HG02885 (cell line): ENCODE data around the gene ARPC5.

Experiments
- ATAC-seq: cut with Tn5 transposase; IDR thresholded peaks from one replicate; pipeline ENCODE4 v1.9.1; 2021; ENCODE audit warnings: mild to moderate bottlenecking; ENCODE audit not compliant: unreplicated experiment, poor library complexity

Gene ARPC5

DNA sequence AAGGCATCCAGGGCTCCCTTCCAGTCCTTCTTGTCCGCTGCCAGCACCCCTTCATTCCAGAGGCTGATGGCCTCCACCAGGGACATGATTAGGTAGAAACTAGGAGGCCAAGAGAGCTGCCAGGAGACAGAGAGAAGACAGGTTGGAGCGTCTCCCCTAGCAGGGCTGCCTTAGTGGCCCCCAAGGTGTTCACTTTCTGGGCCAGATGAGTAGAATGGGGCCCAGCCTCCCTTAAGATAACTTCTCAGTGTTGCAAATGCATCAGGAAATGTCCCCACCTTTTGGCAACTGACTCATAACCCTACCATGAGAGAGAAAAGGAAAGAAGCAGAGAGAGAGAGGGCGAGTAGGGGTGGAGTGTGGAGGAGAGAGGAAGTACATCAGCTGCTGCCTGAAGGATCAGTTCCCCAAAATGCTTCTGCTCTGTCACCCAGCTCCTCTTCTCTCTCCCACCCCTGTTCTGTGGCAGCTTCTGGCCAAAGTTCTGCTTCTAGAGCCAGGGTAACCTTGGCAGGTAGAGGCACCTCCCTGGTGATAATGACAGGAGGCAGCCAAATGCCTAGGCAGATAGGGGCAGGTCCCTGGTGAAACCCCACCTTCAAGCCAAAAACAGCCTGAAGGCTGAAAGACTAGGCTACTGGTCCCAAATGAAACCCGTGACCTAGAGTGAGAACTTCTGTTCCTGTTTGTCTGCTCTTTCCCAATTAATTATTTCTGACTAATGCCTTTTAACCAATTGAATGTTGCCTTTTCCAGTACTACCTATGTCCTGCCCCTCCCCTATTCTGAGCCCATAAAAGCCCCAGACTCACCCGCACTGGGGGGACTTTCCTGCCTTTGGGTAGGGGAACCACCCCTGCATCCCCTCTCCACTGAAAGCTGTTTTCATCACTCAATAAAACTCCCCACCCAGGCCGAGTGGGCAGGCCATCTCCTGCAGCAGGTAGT is 45.1 kb downstream of the ARPC5 start, which contains the start of gene NCF2:
TSS of gene NCF2 (minus strand) at position 216 of the 948 bp plus-strand sequence. CDS start at position 86, 130 bp downstream.
- peak; percentile 81 for ATAC-seq

DNA sequence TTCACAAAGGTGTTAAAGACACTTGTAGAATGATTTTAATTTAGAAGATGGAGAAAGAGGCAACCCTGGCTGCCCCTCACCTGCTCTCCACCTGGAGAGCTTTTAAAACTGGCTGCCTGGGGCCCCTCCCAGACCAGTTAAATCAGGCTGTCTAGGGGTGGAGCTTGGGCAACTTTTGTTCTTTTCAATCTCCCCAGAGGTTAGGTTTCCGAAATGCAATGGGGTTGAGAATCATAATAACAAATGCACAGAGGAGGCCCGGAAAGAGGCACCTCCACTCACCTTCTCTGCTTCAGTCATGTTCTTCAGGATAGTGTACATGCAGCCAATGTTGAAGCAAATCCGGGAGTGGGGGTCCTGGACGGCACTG is 45.7 kb downstream of the ARPC5 start:
- ATAC-seq = no peak

GRCh38 chr1:183589384-183589783 is 46.2 kb downstream of the ARPC5 start:
- ATAC-seq = no peak

DNA sequence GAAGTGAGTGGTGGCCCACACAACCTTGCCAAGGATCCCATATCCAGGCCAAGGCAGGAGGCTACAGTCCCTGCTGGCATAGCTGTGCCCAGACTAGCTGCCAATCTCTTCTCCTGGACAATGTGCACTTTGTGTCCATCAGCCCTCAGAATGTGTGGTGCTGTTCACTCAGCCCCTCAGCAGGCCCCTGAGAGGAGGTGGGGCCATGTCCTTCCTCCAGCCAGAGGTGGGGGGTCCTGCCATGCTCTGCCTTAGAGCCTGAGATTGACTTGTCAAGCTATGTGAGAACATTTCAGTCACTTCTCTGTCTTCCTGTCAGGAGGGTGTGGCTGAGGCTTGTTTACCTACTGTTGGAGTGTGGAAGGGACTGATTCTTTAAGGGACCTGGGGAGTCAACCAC is 46.8 kb downstream of the ARPC5 start:
- no peak for ATAC-seq

- no peak for ATAC-seq
Observed at GRCh38 chr1:183586926-183587325, 48.7 kb downstream of the ARPC5 start.

GRCh38 chr1:183586455-183586854 is 49.1 kb downstream of the ARPC5 start:
- no peak for ATAC-seq

GRCh38 chr1:183585038-183585437 is 50.5 kb downstream of the ARPC5 start:
- ATAC-seq = no peak

DNA sequence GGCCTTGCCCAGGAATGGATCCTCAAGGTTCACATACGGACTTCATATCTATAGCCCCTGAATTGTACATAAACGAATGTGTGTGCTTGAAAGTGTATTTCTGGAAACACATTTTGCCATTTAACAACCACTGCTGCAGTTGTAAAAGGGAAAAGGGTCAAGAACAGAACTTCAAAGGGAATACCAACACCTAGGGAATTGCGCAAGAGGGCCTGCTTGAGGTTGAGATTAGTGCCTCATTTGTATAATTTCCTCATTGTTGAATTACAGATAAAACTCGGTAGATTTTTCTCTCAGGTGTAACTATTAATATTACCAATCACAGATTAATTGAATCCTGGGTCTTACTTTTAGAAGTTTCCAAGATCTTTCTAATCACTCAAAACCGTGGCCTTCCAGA is 51.4 kb downstream of the ARPC5 start:
- ATAC-seq = no peak

- no peak for ATAC-seq
Observed at GRCh38 chr1:183583466-183583865, 52.1 kb downstream of the ARPC5 start.

DNA sequence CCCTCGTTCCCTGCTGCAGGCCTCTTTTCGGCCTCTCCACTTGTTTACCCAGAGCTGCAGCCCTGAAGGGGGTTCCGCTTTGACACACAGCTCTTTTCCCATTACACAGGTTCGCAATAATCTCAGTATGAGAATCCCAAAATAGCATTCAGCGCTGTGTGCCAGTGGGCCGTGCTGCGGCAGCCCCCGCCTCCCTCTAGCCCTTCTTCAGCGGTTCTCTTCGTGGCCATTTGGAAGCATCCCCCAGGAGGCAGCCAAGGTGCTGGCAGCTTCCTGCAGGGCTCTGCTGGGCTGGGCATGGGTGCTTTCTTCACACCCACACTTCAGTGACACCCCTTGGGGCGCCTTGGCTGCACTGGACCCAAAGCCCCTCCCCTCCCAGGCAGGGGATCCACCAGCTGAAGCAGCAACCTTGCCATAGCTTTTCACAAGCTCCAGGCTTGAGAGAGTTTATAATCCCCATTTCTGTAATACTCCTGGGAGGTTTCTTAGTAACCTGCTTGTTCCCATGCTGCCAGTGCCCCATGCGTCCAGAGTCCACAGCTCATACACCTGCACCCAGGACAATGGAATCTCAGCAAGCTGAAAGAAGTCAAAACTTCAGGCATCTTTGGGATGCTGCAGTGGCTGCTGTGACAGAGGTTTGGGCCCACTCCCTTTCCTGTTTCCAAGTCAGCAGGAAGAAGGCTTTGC is 53.4 kb downstream of the ARPC5 start:
- ATAC-seq = no peak

DNA sequence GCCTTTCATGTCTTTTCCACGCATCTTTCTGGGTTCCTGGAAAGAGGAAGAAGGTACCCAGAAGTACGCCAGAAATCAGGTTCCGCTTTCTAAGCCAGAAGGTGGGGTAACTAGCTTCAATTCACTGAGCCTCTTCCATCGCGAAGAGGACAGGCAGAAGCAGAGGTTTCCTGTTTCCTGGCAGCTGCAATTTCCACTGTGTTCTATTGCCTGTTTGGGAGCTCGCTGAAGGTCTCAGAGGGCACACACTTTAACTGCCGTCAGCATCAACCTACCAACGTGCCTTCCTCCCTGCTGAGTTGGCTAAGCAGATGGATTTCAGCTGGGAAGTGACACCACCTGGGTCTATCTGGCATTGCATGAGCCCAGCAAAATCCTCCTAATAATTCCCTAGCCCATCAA is 55.3 kb downstream of the ARPC5 start:
- peak; percentile 52 for ATAC-seq

- ATAC-seq = no peak
Observed at GRCh38 chr1:183578856-183579255, 56.7 kb downstream of the ARPC5 start.

DNA sequence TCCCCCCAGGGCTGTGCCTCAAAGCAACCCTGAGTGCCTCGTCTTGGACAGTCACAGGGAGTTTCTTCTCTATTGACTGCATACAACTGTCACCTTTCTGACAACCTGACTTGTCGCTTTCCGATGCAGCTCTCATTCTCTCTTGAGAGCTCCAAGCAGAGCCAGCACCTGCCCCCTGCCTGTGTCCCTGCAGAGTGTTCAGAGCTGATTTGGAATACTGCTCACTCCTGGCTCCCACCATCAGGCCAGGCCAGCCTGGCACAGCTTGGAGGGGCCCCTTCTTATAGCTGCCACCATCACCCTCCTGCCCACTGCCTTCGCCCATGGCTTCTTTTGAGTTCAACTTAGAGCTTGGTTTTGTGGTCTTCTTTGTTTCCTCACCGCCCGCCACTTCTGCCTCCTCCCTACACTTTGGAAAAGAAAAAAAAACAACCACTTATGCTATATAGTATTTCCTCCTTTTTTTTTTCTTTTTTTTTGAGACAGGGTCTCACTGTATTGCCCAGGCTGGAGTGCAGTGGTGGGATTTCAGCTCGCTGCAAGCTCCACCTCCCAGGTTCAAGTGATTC is 57.6 kb downstream of the ARPC5 start:
- no peak for ATAC-seq

GRCh38 chr1:183576537-183576936 is 59.0 kb downstream of the ARPC5 start:
- no peak for ATAC-seq

- no peak for ATAC-seq
Observed at GRCh38 chr1:183575606-183576005, 60.0 kb downstream of the ARPC5 start.

GRCh38 chr1:183572721-183573120 is 62.9 kb downstream of the ARPC5 start:
- ATAC-seq = no peak

DNA sequence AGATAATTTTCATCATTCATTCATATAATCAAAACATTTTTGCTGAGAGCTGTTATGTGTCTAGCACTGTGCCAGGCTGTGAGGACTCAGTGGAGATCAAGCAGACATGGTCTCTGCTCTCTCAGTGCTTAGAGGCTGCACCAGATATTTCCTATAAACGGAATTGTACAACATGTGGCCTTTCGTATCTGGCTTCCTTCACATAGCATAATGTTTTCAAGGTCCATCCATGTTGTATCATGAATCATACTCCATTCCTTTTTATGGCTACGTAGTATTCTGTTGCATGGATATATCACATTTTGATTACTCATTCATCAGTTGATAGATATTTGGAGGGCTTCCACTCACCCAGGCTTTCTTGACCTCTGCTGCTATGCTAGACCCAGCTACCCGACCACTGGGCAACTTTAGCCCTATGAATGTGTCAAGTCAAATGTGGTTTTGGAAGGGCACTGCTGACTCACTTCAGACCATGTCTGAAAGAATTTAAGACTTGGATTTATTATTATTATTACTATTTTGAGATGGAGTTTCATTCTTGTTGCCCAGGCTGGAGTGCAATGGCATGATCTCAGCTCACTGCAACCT is 63.8 kb downstream of the ARPC5 start:
- no peak for ATAC-seq
